Measurements from ENCODE around the gene SLC35E2B. TPM values are rescaled to one million over a fixed set of nuclear protein-coding genes. Genes with fewer than 3 reads are reported as not detected.

The SLC35E2B gene
- 25.5 and 32.8 TPM in 2 replicates for total RNA-seq

DNA sequence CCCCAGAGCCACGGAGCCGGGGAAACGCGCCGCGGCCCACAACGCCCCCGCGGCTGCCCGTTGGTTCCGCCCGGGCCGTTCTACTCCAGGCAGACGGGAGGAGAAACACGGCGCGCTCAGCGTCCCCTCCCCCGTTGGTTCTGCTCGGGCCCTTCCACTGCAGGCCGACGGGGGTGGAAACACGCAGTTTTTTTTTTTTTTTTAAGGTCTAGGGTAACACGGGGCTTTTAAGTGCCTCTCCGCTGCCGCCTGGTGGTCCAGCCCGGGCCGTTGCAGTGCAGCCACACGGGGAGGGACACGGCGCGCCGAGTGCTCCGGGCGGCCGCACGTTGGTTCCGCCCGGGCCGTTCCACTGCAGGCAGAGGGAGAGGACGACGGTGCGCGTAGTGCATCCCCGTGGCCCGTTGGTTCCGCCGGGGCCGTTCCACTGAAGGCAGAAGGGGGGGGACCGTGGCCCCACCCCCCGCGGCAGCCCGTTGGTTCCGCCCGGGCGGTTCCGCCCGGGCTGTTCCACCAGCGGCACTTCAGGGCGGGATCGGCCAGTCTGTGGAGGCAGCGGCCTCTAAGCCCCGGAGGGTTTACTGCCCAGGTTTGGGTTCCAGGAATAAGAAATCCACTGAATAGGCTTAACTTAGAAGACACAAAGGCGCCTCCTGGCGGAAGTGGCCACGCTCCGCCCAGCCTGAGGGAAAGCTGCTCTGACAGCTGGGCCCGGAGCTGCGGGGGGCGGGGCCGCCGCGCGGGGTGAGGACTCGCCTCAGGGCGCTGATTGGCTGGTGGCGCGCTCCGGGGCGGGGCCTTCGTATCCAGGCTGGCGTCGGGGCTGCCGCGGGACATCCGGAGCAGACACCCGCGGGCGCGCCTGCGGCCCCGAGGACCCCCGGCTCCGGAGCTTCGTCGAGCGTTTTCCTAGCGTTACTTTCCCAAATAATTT, at the start of gene SLC35E2B:
SLC35E2B (minus strand) TSS at position 82 of the 934 bp plus-strand sequence. CDS start 16,096 bp downstream, outside the sequence.

DNA sequence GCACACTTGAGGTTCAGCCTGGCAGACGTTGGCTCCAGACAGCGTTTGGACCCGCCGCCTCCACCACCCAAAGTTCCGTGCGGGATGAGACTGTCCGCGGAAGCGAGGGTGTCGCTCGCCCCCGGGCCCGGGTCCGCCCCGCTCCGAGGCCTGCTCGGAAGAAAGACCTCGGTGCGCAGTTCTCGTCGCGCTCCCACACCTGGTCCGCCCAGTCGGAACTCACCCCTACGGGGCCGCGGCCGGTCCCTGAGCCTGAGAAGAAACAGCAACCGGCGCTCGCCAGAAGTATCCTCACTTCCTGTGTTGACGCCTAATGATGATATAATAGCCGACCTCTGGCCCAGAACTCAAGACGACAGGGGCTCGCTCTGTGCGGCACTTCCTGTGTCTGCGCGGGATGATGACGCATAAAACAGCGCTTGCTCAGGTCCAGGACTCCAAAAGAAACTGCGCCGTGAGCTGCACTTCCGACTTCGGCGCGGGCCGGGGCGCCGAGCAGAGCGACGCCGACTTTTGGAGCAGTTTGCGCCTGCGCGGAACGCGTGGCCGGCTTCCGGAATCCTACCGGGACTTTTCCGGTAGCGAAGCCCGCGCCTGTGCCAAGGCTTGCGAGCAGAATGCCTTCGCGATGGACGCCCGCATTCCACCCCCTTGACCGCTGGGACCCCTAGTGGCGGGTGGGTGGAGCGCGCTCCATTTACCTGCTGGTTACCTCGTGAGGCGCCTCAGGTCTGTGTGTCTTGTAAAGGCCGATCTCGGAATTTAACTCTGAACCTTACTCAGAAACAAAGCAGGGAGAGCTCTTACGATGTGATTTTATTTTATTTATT, 31.7 kb upstream of the SLC35E2B start, which contains the start of gene CDK11A:
CDK11A (minus strand) TSS at position 323 of the 830 bp plus-strand sequence. CDS start 1,539 bp downstream, outside the sequence.

DNA sequence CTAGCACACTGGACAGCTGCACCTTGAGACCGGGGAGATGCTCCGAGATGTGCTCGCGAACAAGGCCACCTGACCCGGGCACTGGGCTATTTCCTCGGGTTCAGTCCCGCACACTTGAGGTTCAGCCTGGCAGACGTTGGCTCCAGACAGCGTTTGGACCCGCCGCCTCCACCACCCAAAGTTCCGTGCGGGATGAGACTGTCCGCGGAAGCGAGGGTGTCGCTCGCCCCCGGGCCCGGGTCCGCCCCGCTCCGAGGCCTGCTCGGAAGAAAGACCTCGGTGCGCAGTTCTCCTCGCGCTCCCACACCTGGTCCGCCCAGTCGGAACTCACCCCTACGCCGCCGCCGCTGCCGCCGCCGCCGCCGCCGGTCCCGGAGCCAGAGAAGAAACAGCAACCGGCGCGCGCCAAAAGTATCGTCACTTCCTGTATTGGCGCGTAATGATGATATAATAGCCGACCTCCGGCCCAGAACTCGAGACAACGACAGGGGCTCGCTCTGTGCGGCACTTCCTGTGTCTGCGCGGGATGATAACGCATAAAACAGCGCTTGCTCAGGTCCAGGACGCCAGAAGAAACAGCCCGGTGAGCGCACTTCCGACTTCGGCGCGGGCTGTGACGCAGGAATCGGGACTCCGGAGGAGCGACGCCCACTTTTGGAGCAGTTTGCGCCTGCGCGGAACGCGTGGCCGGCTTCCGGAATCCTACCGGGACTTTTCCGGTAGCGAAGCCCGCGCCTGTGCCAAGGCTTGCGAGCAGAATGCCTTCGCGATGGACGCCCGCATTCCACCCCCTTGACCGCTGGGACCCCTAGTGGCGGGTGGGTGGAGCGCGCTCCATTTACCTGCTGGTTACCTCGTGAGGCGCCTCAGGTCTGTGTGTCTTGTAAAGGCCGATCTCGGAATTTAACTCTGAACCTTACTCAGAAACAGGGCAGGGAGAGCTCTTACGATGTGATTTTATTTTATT, 33.7 kb downstream of the SLC35E2B start, which contains the start of gene CDK11B:
CDK11B (minus strand) TSS at position 422 of the 967 bp plus-strand sequence. CDS start 1,519 bp downstream, outside the sequence.

DNA sequence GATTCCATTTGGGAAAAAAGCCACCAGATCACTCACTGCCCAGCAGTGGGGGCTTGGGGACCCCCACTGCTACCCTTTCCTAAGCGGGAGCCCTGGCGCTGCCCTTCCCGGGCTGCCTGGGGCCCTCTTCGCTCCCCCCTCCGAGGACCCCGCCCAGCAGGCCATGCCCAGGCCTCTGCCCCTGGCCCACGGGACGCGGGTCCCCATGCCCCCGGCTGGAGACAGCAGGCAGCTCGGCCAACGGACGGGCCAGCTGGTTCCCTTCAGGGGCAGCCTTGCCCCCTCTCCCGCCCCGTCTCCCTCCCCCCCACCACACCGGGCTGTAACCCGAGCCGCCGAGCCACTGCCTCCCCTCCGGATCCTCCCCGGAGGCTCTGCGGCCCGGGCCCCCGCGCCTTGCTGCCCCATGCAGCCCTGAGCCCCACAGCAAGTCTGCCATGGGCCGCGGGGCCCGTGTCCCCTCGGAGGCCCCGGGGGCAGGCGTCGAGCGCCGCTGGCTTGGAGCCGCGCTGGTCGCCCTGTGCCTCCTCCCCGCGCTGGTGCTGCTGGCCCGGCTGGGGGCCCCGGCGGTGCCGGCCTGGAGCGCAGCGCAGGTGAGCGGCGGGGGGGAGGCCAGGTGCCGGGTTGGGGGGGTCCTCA, 60.7 kb downstream of the SLC35E2B start, which contains the start of gene MMP23B:
MMP23B (plus strand) TSS at position 392 of the 639 bp plus-strand sequence; CDS start at position 438, 46 bp downstream.

DNA sequence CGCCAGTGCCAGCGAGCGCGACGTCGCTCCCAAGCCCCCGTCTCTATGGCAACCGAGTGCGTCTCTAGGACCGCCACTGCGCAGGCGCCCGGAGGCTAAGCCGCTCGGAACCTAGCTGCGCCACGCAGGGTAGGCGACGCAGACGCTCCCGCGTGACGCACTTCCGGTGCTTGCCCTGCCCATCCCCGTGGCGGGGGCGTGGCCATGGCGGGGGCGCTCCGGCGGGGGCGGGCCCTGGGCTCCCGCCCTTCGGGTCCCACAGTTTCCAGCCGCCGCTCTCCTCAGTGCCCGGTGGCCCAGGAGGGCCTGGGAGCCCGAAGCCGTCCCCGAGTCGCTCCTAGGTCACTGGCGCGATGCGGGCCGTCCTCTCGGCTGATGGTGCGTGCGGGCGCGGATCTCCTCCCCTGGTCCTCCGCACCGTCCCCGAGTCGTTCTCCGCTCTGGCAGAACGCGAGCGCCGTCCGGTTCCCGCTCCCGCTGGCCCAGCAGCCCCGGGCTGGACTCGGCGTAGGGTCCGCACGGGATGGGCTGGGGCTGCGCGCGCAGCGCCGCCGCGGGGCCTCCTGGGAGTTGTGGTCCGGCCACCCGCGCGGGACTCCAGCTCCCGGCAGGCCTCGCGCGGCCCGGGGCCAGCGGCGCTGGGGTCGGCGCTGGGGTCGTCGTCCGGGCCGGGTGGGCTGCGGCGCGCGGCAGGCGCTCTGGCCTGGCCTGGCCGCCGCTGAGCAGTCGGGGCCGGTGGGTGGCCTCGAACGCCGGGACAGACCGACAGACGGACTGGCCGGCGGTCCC, 77.1 kb downstream of the SLC35E2B start, which contains the start of gene MIB2:
MIB2 (plus strand) TSS at position 245 of the 789 bp plus-strand sequence. CDS start 7,953 bp downstream, outside the sequence.

Other genes starting within 250 kb of the SLC35E2B start
- under 0.01 TPM in 1 of 2 replicates, not detected in the other for gene ATAD3C, start 243.1 kb downstream of the SLC35E2B start, total RNA-seq
- 11.7 and 19.3 TPM in 2 replicates for gene ATAD3B, start 221.0 kb downstream of the SLC35E2B start, total RNA-seq
- gene ATAD3A, start 180.6 kb downstream of the SLC35E2B start, total RNA-seq: 17.4 and 19.5 TPM in 2 replicates
- 3.7 and 5.4 TPM in 2 replicates for gene TMEM240, start 152.2 kb downstream of the SLC35E2B start, total RNA-seq
- gene SSU72, start 117.9 kb downstream of the SLC35E2B start, total RNA-seq: 35.8 and 43.0 TPM in 2 replicates
- 0.52 and 0.95 TPM in 2 replicates for gene FNDC10, start 92.7 kb downstream of the SLC35E2B start, total RNA-seq
- 77.7 and 127 TPM in 2 replicates for gene MIB2, start 77.3 kb downstream of the SLC35E2B start, total RNA-seq
- gene MMP23B, start 60.6 kb downstream of the SLC35E2B start, total RNA-seq: 4.6 and 4.9 TPM in 2 replicates
- gene CDK11B, start 33.8 kb downstream of the SLC35E2B start, total RNA-seq: 8.5 and 8.8 TPM in 2 replicates
- 12.3 and 13.6 TPM in 2 replicates for gene CDK11A, start 31.6 kb upstream of the SLC35E2B start, total RNA-seq
- 27.4 and 30.7 TPM in 2 replicates for gene NADK, start 85.7 kb upstream of the SLC35E2B start, total RNA-seq
- gene GNB1, start 198.3 kb upstream of the SLC35E2B start, total RNA-seq: 62.3 and 70.6 TPM in 2 replicates
- gene CALML6, start 222.5 kb upstream of the SLC35E2B start, total RNA-seq: 0.60 and 0.63 TPM in 2 replicates
- 0.32 TPM in 1 of 2 replicates, not detected in the other for gene TMEM52, start 226.5 kb upstream of the SLC35E2B start, total RNA-seq

Data from bronchial smooth muscle cell (primary cell).